ENCODE data around the gene TRIM17. TPM values are rescaled to one million over a fixed set of nuclear protein-coding genes. Genes with fewer than 3 reads are reported as not detected.

The TRIM17 gene
- total RNA-seq, 3 donors from 2014 or later: 7.3 to 9.5 TPM; not detected in 1

- no peak for TF ChIP-seq POLR2AphosphoS5 (IDR thresholded peaks at IDR 0.05)
- TF ChIP-seq, protein P1, sequence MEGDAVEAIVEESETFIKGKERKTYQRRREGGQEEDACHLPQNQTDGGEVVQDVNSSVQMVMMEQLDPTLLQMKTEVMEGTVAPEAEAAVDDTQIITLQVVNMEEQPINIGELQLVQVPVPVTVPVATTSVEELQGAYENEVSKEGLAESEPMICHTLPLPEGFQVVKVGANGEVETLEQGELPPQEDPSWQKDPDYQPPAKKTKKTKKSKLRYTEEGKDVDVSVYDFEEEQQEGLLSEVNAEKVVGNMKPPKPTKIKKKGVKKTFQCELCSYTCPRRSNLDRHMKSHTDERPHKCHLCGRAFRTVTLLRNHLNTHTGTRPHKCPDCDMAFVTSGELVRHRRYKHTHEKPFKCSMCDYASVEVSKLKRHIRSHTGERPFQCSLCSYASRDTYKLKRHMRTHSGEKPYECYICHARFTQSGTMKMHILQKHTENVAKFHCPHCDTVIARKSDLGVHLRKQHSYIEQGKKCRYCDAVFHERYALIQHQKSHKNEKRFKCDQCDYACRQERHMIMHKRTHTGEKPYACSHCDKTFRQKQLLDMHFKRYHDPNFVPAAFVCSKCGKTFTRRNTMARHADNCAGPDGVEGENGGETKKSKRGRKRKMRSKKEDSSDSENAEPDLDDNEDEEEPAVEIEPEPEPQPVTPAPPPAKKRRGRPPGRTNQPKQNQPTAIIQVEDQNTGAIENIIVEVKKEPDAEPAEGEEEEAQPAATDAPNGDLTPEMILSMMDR (IDR thresholded peaks at IDR 0.05): no peak
- TF ChIP-seq POLR2A (IDR thresholded peaks at IDR 0.05): no peak
- Histone ChIP-seq H3K4me1 (peaks cover 9 to 21% of the 10 kb centered on the region in 2 donors), H3K4me3 (no peak overlapping the region), H3K9me3 (no peaks in the 10 kb centered on the region), H3K27me3 (no peaks in the 10 kb centered on the region), H3K36me3 (no peaks in the 10 kb centered on the region), H3K27ac (peak overlapping the region in 1 of 2 donors; percentile 32)
- intact Hi-C loops (cut with DNase I; ENCODE audit: low total_unique reads): no loop called here
- DNase-seq (ENCODE audit: low spot score in 2 of 2): peak in 1 of 2 donors; percentile 14
Measured at GRCh38 chr1:228408869-228409805, 7.5 kb downstream of the TRIM17 start.

- Histone ChIP-seq H3K36me3 (no peaks in the 10 kb centered on the region), H3K4me1 (peaks cover 9 to 21% of the 10 kb centered on the region in 2 donors), H3K27ac (peak overlapping the region in 1 of 2 donors; percentile 87), H3K4me3 (peak overlapping the region in 2 of 3 donors; percentile 91 to 98), H3K9me3 (no peaks in the 10 kb centered on the region), H3K27me3 (no peaks in the 10 kb centered on the region)
- DNase-seq (ENCODE audit: low spot score in 2 of 2): no peak
- no peak for TF ChIP-seq POLR2A (IDR thresholded peaks at IDR 0.05)
- TF ChIP-seq POLR2AphosphoS5 (IDR thresholded peaks at IDR 0.05): no peak
- TF ChIP-seq, protein P1 (IDR thresholded peaks at IDR 0.05): no peak
- intact Hi-C loops (cut with DNase I; ENCODE audit: low total_unique reads): no loop called here
Measured at GRCh38 chr1:228408041-228408868, 8.4 kb downstream of the TRIM17 start.

- no peak for DNase-seq (ENCODE audit: low spot score in 2 of 2)
- no peak for TF ChIP-seq POLR2AphosphoS5 (IDR thresholded peaks at IDR 0.05)
- no peak for TF ChIP-seq POLR2A (IDR thresholded peaks at IDR 0.05)
- TF ChIP-seq, protein P1 (IDR thresholded peaks at IDR 0.05): no peak
- no peaks in the 10 kb centered on the region for H3K9me3 ChIP-seq
- no peaks in the 10 kb centered on the region for H3K36me3 ChIP-seq
- peaks cover 9 to 21% of the 10 kb centered on the region in 2 donors for H3K4me1 ChIP-seq
- no peaks in the 10 kb centered on the region for H3K27me3 ChIP-seq
- intact Hi-C loops (cut with DNase I; ENCODE audit: low total_unique reads): no loop called here
- H3K27ac ChIP-seq: peak overlapping the region; percentile 79 to 87
- H3K4me3 ChIP-seq: peak overlapping the region; percentile 91 to 98 (median 94)
Measured at GRCh38 chr1:228407106-228408040, 9.3 kb downstream of the TRIM17 start.

GRCh38 chr1:228405979-228406228, 10.8 kb downstream of the TRIM17 start:
- intact Hi-C loops (cut with DNase I; ENCODE audit: low total_unique reads): no loop called here
- Histone ChIP-seq H3K27ac (peak overlapping the region; percentile 79 to 80), H3K4me3 (peak overlapping the region; percentile 91 to 98 (median 94)), H3K36me3 (no peaks in the 10 kb centered on the region), H3K9me3 (no peaks in the 10 kb centered on the region), H3K4me1 (peaks cover 9 to 21% of the 10 kb centered on the region in 2 donors), H3K27me3 (no peaks in the 10 kb centered on the region)
- DNase-seq (ENCODE audit: low spot score in 2 of 2): no peak
- no peak for TF ChIP-seq POLR2AphosphoS5 (IDR thresholded peaks at IDR 0.05)
- no peak for TF ChIP-seq POLR2A (IDR thresholded peaks at IDR 0.05)
- TF ChIP-seq, protein P1 (IDR thresholded peaks at IDR 0.05): no peak

All from breast epithelium (tissue), 4 donors.